ENCODE data around the gene LRBA.
A peak's percentile ranks its signal among the peaks of the same experiment; 100 is the strongest.
"Not testable (repeated sequence)": the region's sequence is repeated elsewhere in the genome, so short reads cannot be mapped to it uniquely, and the experiment has no call there.

LRBA gene

DNA sequence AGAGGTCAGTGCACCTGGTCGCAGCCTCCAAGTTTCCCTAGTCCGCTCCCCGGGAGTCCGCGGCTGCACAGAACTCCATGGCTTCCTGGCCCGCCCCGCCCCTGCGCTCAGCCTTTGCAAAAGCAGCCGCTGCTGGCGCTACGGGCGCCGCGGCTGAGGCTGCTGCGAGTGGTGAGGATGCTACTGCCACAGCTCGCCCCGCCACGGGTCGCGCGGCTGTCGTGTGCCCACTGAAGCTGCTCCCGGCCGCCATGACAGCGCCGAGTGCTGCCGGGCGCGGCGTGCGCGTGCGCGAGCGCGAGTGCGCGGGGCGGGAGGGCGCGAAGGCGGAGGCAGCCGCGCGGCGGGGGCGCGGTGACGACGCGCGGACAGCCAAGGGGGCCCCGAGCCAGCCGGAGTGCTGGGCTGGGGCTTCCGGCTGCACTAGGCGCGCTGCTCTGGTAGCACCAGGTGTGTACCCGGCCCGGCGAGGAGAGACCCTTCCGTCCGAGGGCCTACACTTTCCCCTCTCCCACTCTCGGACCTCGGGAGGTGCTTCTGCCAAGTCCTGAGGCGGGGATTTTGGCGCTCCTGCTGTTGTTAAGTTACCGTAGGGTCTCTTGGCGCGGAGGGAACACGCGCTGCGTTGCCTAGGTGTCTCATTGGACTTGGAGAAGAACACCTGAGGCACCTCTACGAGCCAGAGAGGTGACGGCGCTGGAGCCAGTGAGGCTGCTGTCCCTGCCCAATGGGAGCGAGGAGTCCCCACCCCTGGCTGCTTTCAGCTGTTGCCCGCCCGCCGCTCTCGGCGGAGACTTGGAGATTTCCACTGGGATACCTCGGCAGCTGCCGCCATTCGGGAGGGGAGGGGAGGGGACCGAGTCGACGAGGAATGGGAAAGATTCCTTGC lies 619 bp upstream of the LRBA start:
- DNase-seq (ENCODE audit: low read depth in 2 of 2) = peak; percentile 69 to 79

- no peak for DNase-seq (ENCODE audit: low read depth in 2 of 2)
Observed at GRCh38 chr4:151013944-151014343, 1.1 kb downstream of the LRBA start.

DNA sequence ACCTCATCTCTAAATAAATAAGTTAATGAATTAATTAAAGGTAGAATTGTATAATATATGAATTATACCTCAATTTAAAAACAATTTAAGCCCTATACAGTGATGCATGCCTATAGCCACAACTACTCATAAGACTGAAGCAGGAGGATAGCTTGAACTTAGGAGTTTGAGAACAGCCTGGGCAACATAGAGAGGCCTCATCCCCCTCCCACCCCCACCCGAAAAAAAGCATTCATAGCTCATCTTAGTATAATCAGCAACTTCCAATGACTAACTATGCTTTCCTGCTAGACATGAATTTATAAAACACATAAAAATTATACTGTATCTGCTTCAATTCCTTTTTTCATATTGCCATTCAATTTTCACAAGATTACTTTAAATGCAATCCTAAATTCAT lies 1.6 kb downstream of the LRBA start:
- DNase-seq (ENCODE audit: low read depth in 2 of 2) = no peak

GRCh38 chr4:151012820-151013219 lies 2.3 kb downstream of the LRBA start:
- DNase-seq (ENCODE audit: low read depth in 2 of 2) = no peak

GRCh38 chr4:151012376-151012775 lies 2.7 kb downstream of the LRBA start:
- no peak for DNase-seq (ENCODE audit: low read depth in 2 of 2)

- no peak for DNase-seq (ENCODE audit: low read depth in 2 of 2)
Observed at GRCh38 chr4:151004222-151004621, 10.9 kb downstream of the LRBA start.

DNA sequence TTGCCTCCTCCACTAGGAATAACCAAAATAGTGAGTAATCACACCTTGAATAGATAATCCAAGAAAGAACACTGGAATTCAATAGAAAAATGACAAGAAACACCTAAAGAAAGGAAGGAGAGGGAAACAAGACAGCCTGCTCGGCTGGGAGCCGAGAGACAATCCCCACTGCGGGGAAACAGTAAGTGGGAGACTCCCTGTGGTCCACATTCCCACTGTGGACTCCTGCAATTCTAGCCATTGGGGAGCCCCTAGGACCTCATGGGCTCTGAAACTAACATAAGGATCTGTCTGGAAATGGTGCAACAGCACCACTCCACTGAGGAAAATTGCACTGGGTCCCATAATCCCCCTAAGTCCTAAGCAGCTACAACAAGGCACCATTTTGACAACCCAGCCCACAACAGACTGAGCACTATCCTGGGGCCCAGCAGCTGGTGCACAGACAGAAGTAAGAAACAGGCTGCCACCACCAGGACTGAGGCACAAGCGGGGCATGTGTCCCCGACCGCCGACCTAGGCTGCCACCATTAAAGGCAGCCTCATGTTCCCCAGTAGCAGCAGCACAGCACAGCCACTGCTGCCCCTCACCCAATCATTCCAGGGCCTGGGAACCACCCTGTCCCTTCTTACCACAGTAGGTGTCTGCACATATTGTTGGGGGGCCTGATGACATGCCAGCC lies 14.2 kb downstream of the LRBA start:
- DNase-seq (ENCODE audit: low read depth in 2 of 2) = no peak

DNA sequence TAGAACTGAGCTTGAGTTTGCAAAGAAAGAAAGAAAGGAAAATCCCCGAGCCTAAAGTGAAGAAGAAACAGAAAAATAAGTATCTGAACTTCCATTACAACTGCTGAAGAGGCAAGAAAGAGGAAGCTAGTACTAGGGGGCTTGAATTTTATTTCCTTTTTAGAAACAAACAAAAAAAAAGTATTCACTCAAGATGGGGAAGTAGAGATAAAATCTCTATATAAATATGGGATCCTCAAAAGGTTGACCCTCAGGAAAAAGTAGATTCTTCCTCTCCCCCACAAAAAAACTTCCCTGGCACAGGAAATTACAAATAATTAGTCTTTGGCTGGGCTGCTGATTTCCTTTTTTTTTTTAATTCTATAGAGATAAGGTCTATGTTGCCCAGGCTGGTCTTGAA lies 16.0 kb downstream of the LRBA start:
- no peak for DNase-seq (ENCODE audit: low read depth in 2 of 2)

DNA sequence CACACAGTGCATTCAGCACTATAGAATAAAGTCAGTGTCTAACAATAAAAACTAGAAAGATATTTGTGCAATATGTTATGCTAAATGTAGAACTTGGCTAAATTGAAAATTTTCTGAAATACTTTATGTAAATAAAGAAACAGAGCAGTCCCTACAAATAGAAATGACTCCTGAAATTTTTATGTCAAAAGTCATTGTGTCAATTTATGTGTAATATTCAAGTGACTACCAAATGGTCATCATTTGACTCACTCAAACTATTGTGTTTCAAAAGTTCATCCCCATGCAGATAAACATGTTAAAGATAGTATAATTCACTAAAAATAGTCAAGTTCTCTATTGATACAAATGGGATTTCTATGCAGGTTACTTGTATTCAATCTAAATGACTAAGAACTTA lies 17.9 kb downstream of the LRBA start:
- DNase-seq (ENCODE audit: low read depth in 2 of 2) = no peak

DNA sequence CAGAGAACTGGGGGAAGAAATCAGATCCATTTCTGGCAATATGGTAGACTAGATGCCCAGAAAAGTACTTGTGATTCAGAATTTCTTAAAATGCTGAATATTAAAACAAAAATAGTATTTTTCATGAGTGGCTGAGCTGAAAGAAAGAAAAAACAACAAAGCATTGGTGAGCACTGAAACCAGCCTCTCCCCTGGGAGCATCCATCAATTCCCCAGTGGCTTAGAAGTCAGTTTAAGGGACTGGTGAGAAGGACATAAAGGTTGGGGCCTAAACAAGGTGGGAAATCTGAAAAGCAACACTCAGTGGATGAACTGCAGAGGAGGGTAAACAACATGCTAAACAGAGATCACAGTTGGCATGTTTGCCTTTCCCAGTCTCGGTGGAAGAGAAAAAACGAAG lies 20.4 kb downstream of the LRBA start:
- DNase-seq (ENCODE audit: low read depth in 2 of 2) = no peak

DNA sequence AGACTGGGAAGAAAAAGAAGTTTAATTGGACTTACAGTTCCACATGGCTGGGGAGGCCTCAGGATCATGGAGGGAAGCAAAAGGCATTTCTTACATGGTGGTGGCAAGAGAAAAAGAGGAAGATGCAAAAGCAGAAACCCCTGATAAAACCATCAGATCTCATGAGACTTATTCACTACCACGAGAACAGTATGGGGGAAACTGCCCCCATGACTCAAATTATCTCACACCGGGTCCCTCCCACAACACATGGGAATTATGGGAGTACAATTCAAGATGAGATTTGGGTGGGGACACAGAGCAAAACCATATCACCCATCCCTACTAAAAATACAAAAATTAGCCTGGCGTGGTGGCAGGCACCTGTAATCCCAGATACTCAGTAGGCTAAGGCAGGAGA lies 21.5 kb downstream of the LRBA start:
- not testable (repeated sequence) for DNase-seq (ENCODE audit: low read depth in 2 of 2)

DNA sequence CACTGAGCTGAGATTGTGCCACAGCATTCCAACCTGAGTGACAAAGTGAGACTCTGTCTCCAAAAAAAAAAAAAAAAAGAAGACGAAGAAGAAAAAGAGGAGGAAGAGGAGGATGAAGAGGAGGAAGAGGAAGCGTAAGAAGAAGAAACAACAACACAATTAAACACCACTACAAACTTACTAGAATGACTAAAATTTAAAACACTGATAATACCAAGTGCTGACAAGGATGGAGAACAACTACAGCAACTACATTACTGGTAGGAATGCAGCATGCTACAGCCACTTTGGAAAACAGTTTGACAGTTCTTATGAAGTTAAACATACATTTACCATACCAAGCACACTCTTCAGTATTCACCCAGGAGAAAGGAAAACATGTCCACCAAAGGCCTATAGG lies 24.1 kb downstream of the LRBA start:
- no peak for DNase-seq (ENCODE audit: low read depth in 2 of 2)

DNA sequence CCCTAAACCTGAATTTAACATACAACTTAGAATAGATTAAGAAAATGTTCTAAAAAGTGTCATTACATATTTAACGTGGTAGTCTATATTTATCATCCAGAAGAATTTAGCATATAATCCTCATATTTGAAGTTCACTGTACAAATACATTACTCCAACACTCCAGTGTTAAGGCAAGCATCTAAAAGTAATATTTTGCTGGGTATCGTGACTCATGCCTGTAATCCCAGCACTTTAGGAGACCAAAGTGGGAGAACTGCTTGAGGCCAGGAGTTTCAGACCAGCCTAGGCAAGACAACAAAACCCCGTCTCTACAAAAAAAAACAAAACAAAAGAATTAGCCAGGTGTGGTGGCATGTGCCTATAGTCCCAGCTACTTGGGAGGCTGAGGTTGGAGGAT lies 24.8 kb downstream of the LRBA start:
- DNase-seq (ENCODE audit: low read depth in 2 of 2) = no peak

GRCh38 chr4:150988238-150988637 lies 26.8 kb downstream of the LRBA start:
- DNase-seq (ENCODE audit: low read depth in 2 of 2) = no peak

- DNase-seq (ENCODE audit: low read depth in 2 of 2) = no peak
Observed at GRCh38 chr4:150987204-150987603, 27.9 kb downstream of the LRBA start.

DNA sequence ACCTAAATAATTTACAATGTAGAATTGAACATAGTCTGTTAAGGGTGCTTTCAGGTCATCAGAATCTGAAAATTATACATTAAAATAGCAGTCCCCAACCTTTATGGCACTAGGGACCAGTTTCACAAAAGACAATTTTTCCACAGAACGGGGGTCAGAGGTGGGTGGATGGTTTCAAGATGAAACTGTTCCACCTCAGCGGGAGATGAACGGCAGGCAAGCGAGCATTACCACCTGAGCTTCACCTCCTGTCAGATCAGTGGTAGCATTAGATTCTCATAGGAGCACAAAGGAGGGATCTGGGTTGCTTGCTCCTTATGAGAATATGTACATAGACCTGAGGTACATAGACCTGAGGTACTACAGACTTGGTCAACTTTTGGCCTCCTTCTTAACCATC lies 29.0 kb downstream of the LRBA start:
- DNase-seq (ENCODE audit: low read depth in 2 of 2) = peak; percentile 14 to 32

GRCh38 chr4:150983851-150984250 lies 31.2 kb downstream of the LRBA start:
- no peak for DNase-seq (ENCODE audit: low read depth in 2 of 2)

DNA sequence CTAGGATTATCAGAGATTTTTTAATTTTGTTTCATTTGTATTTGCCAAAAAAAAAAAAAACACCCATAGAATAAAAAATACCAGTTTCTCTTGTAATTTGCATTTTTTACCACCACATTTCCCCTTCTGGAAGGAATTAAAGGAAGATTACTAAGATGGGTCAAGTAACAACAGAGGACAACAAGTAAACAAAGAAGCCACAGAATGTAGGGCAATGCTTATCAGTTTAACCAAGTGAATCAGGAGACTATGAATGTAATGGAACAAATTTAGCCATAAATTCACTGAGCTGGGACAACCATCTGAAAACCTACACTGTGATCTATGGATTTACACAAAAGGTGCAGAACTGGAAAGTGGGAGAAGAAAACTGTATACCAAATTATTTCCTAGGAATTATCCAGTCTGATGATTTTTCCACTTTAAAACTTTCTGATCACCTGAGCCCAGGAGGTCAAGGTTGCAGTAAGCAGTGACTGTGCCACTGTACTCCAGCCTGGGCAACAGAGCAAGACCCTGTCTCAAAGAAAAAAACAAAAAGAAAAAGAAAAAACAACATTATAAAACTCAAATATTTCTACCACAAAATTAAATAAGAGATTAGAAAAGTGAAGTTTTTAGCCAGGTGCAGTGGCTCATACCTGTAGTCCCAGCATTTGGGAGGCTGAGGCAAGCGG lies 32.4 kb downstream of the LRBA start:
- DNase-seq (ENCODE audit: low read depth in 2 of 2) = no peak

GRCh38 chr4:150978738-150979575 lies 36.1 kb downstream of the LRBA start:
- no peak for DNase-seq (ENCODE audit: low read depth in 2 of 2)

DNA sequence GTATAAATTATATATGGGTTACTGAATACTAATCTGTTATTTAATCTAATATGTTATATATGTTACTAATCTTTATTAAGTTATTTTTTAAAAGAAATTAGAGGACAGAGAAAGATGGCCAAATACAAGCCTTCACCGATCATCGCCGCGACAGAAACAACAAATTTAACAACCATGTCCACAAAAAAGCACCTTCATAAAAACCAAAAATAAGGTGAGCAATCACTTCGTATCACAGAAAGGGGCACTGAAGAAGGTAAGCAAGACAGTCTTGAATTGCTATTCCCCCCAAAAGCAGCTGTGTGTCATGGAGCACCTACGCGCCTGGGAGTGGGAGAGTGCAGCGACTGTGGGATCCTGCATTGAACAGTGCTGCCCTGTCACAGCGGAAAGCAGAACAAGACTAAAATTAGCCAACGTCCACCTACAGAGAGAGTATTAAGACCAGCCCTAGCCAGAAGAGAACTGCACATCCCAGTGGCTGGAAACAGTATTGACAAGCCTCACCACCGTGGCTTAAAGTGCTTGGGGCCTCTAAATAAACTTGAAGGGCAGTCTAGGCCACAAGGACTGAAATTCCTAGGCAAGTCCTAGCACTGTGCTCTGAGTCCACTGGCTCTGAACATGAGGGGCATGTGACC lies 38.5 kb downstream of the LRBA start:
- no peak for DNase-seq (ENCODE audit: low read depth in 2 of 2)

DNA sequence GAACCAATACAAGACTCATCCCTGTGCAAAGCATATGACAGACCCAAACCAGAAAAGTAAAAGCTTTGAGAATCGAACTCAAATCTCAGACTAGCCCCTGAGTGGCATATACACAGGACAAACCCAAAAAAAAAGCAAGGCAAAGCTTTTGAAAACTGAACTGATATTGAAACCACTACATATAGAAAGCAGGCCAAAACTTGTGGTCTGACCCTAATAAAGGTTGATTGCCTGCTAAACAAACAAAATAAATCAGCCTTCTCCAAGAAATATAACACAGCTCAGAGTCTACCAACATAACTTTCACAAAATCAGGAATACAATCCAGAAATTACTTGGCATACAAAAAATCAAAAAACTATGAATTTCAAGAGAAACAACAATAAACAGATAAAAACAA lies 40.3 kb downstream of the LRBA start:
- DNase-seq (ENCODE audit: low read depth in 2 of 2) = no peak
